HepG2 (cell line): Measurements from ENCODE around the gene ADAMTS4. TPM values are rescaled to one million over a fixed set of nuclear protein-coding genes. Genes with fewer than 3 reads are reported as not detected.
A peak's percentile ranks its signal among the peaks of the same experiment; 100 is the strongest.

Source experiments
- CAMTA2 ChIP-seq: sonication (generic); formaldehyde crosslinking; IDR thresholded peaks from 2 replicates; pipeline ENCODE4 v1.4.0; 2020; ENCODE audit warnings: mild to moderate bottlenecking, missing genetic modification reagents, borderline replicate concordance
- FUBP1 ChIP-seq: sonication (generic); formaldehyde crosslinking; IDR thresholded peaks from 2 replicates; pipeline ENCODE4 v1.5.1; 2020; ENCODE audit warnings: missing genetic modification reagents, mild to moderate bottlenecking, borderline replicate concordance
- GATAD1 ChIP-seq: IDR thresholded peaks from 2 replicates; pipeline ENCODE4 v1.6.1; 2016; ENCODE audit warnings: missing genetic modification reagents, missing compliant biosample characterization
- KIAA2018 ChIP-seq: sonication (generic); formaldehyde crosslinking; IDR thresholded peaks from 2 replicates; pipeline ENCODE4 v1.5.0; 2020; ENCODE audit warnings: mild to moderate bottlenecking, missing genetic modification reagents, borderline replicate concordance
- PAF1 ChIP-seq: IDR thresholded peaks from 2 replicates; pipeline ENCODE4 v1.6.1; 2016; ENCODE audit warnings: missing genetic modification reagents, missing compliant biosample characterization
- ZBTB1 ChIP-seq: sonication (generic); formaldehyde crosslinking; IDR thresholded peaks from 2 replicates; pipeline ENCODE4 v1.4.0; 2020; ENCODE audit warnings: missing genetic modification reagents, borderline replicate concordance
- ZNF317 ChIP-seq: sonication (generic); formaldehyde crosslinking; IDR thresholded peaks from 2 replicates; pipeline ENCODE4 v1.5.0; 2020; ENCODE audit warnings: mild to moderate bottlenecking, missing genetic modification reagents
- ZNF616 ChIP-seq: sonication (generic); formaldehyde crosslinking; IDR thresholded peaks from 2 replicates; pipeline ENCODE4 v1.5.0; 2020; ENCODE audit warnings: low read depth, mild to moderate bottlenecking, missing genetic modification reagents
- polyA plus RNA-seq, 8 experiments: library from polyadenylated mRNA; depleted of rRNA in 3 of 8; stranded (reverse) in 7 of 8; unstranded in 1 of 8; fragments of >200 nt; fragmentation: Illumina TruSeq in 4 of 8; extraction: Trizol in 4 of 8; gene quantifications; 2 replicates each; pipeline versions ENCODE4 v1.2.1 to v1.2.3, GENCODE V29; 2011 to 2016; ENCODE audit warnings: low read depth in 4 of 8, missing spikeins in 1 of 8, mixed read lengths in 1 of 8; ENCODE audit not compliant: insufficient read depth in 1 of 8
- total RNA-seq, 5 experiments: library from RNA; depleted of rRNA; stranded (reverse); fragments of >200 nt; fragmentation: Illumina TruSeq; extraction: Trizol; gene quantifications; 2 replicates each; pipeline ENCODE4 v1.2.3, GENCODE V29; 2016; ENCODE audit warnings: low read depth in 1 of 5
- TF ChIP-seq, protein P1 (sequence below): IDR thresholded peaks from 2 replicates; pipeline ENCODE4 v1.6.1; 2018; ENCODE audit warnings: missing genetic modification reagents
- TF ChIP-seq, protein P2 (sequence below): sonication (generic); formaldehyde crosslinking; IDR thresholded peaks from 2 replicates; pipeline ENCODE4 v1.9.0; 2021; ENCODE audit warnings: mild to moderate bottlenecking, missing genetic modification reagents

The ADAMTS4 gene
- total and polyA plus RNA-seq, 2 of the 13 experiments (the other 11 are each of a cell fraction or from before 2014, with no cell fraction given), result 0.51 to 1.7 TPM

GRCh38 chr1:161218301-161219077 lies 19.6 kb upstream of the ADAMTS4 start (continued):
- TF ChIP-seq KIAA2018 (CRISPR knock-in tag), result no peak
- TF ChIP-seq FUBP1 (CRISPR knock-in tag), result no peak
- no peak for TF ChIP-seq ZBTB1 (CRISPR knock-in tag)
- TF ChIP-seq, protein P1, sequence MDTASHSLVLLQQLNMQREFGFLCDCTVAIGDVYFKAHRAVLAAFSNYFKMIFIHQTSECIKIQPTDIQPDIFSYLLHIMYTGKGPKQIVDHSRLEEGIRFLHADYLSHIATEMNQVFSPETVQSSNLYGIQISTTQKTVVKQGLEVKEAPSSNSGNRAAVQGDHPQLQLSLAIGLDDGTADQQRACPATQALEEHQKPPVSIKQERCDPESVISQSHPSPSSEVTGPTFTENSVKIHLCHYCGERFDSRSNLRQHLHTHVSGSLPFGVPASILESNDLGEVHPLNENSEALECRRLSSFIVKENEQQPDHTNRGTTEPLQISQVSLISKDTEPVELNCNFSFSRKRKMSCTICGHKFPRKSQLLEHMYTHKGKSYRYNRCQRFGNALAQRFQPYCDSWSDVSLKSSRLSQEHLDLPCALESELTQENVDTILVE (CRISPR knock-in tag), result no peak
- TF ChIP-seq ZNF616 (CRISPR knock-in tag), result no peak; the same call in 1 of the 2 replicates
- no peak for TF ChIP-seq CAMTA2 (CRISPR knock-in tag)
- no peak for TF ChIP-seq PAF1 (CRISPR knock-in tag)
- no peak for TF ChIP-seq ZNF317 (CRISPR knock-in tag)
- TF ChIP-seq GATAD1 (CRISPR knock-in tag), result peak; percentile 45; the same call in 1 of the 2 replicates
- TF ChIP-seq, protein P2, sequence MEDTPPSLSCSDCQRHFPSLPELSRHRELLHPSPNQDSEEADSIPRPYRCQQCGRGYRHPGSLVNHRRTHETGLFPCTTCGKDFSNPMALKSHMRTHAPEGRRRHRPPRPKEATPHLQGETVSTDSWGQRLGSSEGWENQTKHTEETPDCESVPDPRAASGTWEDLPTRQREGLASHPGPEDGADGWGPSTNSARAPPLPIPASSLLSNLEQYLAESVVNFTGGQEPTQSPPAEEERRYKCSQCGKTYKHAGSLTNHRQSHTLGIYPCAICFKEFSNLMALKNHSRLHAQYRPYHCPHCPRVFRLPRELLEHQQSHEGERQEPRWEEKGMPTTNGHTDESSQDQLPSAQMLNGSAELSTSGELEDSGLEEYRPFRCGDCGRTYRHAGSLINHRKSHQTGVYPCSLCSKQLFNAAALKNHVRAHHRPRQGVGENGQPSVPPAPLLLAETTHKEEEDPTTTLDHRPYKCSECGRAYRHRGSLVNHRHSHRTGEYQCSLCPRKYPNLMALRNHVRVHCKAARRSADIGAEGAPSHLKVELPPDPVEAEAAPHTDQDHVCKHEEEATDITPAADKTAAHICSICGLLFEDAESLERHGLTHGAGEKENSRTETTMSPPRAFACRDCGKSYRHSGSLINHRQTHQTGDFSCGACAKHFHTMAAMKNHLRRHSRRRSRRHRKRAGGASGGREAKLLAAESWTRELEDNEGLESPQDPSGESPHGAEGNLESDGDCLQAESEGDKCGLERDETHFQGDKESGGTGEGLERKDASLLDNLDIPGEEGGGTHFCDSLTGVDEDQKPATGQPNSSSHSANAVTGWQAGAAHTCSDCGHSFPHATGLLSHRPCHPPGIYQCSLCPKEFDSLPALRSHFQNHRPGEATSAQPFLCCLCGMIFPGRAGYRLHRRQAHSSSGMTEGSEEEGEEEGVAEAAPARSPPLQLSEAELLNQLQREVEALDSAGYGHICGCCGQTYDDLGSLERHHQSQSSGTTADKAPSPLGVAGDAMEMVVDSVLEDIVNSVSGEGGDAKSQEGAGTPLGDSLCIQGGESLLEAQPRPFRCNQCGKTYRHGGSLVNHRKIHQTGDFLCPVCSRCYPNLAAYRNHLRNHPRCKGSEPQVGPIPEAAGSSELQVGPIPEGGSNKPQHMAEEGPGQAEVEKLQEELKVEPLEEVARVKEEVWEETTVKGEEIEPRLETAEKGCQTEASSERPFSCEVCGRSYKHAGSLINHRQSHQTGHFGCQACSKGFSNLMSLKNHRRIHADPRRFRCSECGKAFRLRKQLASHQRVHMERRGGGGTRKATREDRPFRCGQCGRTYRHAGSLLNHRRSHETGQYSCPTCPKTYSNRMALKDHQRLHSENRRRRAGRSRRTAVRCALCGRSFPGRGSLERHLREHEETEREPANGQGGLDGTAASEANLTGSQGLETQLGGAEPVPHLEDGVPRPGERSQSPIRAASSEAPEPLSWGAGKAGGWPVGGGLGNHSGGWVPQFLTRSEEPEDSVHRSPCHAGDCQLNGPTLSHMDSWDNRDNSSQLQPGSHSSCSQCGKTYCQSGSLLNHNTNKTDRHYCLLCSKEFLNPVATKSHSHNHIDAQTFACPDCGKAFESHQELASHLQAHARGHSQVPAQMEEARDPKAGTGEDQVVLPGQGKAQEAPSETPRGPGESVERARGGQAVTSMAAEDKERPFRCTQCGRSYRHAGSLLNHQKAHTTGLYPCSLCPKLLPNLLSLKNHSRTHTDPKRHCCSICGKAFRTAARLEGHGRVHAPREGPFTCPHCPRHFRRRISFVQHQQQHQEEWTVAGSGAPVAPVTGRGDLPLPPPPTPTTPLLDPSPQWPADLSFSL (CRISPR knock-in tag), result no peak
